GM23248 (cell line): ENCODE data around the gene TSPAN9. TPM values are rescaled to one million over a fixed set of nuclear protein-coding genes. Genes with fewer than 3 reads are reported as not detected.
A peak's percentile ranks its signal among the peaks of the same experiment; 100 is the strongest.

Experiments used
- DNase-seq: peaks from one replicate; pipeline ENCODE4 v3.0.0-alpha.2; 2015
- H2AFZ ChIP-seq: fragments of 200-600 bp; sonication (generic); 2 replicates; pipeline ENCODE4 v1.6.1; 2016; ENCODE audit warnings: antibody characterized with exemption
- H3F3A ChIP-seq: fragments of 200-600 bp; sonication (generic); 2 replicates; pipeline ENCODE4 v1.6.1; 2016; ENCODE audit warnings: mild to moderate bottlenecking, antibody characterized with exemption, mixed run types; ENCODE audit not compliant: insufficient read depth
- H3K27ac ChIP-seq: fragments of 200-600 bp; sonication (generic); 2 replicates; pipeline ENCODE4 v1.5.1; 2016; ENCODE audit warnings: mild to moderate bottlenecking
- H3K27me3 ChIP-seq: fragments of 200-600 bp; sonication (generic); replicated peaks from 2 replicates; pipeline ENCODE4 v1.6.1; 2016; ENCODE audit warnings: mild to moderate bottlenecking; ENCODE audit not compliant: insufficient read depth
- H3K36me3 ChIP-seq: fragments of 200-600 bp; sonication (generic); 2 replicates; pipeline ENCODE4 v1.6.1; 2016; ENCODE audit warnings: low read depth, mild to moderate bottlenecking
- H3K4me1 ChIP-seq: fragments of 200-600 bp; sonication (generic); 2 replicates; pipeline ENCODE4 v1.6.1; 2016; ENCODE audit warnings: mild to moderate bottlenecking; ENCODE audit not compliant: insufficient read depth
- H3K4me2 ChIP-seq: fragments of 200-600 bp; sonication (generic); one replicate; pipeline ENCODE4 v1.6.1; 2016; ENCODE audit warnings: mild to moderate bottlenecking; ENCODE audit not compliant: unreplicated experiment
- H3K4me3 ChIP-seq: fragments of 200-600 bp; sonication (generic); 2 replicates; pipeline ENCODE4 v1.5.1; 2016; ENCODE audit warnings: mild to moderate bottlenecking
- H3K79me2 ChIP-seq: fragments of 200-600 bp; sonication (generic); 2 replicates; pipeline ENCODE4 v1.6.1; 2016; ENCODE audit warnings: mild to moderate bottlenecking; ENCODE audit not compliant: insufficient read depth
- H3K9ac ChIP-seq: fragments of 200-600 bp; sonication (generic); 2 replicates; pipeline ENCODE4 v1.6.1; 2016; ENCODE audit warnings: mild to moderate bottlenecking
- H3K9me2 ChIP-seq: fragments of 200-600 bp; sonication (generic); 2 replicates; pipeline ENCODE4 v1.6.1; 2016; ENCODE audit warnings: mixed run types, mild to moderate bottlenecking, moderate library complexity; ENCODE audit not compliant: insufficient read depth
- H3K9me3 ChIP-seq: fragments of 200-600 bp; sonication (generic); one replicate; pipeline ENCODE4 v1.6.1; 2017; ENCODE audit warnings: low read depth
- H4K20me1 ChIP-seq: fragments of 200-600 bp; sonication (generic); 2 replicates; pipeline ENCODE4 v1.6.0; 2016; ENCODE audit not compliant: insufficient read depth
- EZH2 ChIP-seq: fragments of 200-600 bp; sonication (generic); IDR thresholded peaks from 2 replicates; pipeline ENCODE4 v1.6.1; 2018; ENCODE audit warnings: antibody characterized with exemption, mild to moderate bottlenecking; ENCODE audit not compliant: insufficient read depth, poor library complexity, severe bottlenecking
- EZH2phosphoT487 ChIP-seq: fragments of 200-600 bp; sonication (generic); IDR thresholded peaks from 2 replicates; pipeline ENCODE4 v1.6.1; 2018; ENCODE audit warnings: antibody characterized with exemption, moderate library complexity, mild to moderate bottlenecking, low read depth; ENCODE audit not compliant: insufficient read depth
- WGBS, 2 experiments: methylation state at CpG; one replicate each; pipeline ENCODE4 v1.1.6; 2015 to 2017; ENCODE audit warnings: low lambda C conversion rate in 2 of 2, low coverage in 1 of 2; ENCODE audit errors: missing lambda C conversion rate in 2 of 2; 5-methylcytosine and 5-hydroxymethylcytosine counted together
- in situ Hi-C: fragments of 300-500 bp; cut with MboI; formaldehyde crosslinking; loops from 2 replicates; pipeline ENCODE4 v1.15.0; 2020
- polyA plus RNA-seq: library from polyadenylated mRNA; unstranded; fragments of >200 nt; fragmentation: Nextera tagmentation; extraction: Ambion mirVana; gene quantifications from 2 replicates; pipeline ENCODE4 v1.2.1, GENCODE V29; 2016
- total RNA-seq: library from RNA; depleted of rRNA; stranded (reverse); fragments of >200 nt; shearing (Covaris generic); gene quantifications from 2 replicates; pipeline ENCODE4 v1.2.3, GENCODE V29; 2014

TSPAN9 gene
- total and polyA plus RNA-seq, 2 experiments from 2014 or later, result 9.5 to 14.4 TPM

DNA sequence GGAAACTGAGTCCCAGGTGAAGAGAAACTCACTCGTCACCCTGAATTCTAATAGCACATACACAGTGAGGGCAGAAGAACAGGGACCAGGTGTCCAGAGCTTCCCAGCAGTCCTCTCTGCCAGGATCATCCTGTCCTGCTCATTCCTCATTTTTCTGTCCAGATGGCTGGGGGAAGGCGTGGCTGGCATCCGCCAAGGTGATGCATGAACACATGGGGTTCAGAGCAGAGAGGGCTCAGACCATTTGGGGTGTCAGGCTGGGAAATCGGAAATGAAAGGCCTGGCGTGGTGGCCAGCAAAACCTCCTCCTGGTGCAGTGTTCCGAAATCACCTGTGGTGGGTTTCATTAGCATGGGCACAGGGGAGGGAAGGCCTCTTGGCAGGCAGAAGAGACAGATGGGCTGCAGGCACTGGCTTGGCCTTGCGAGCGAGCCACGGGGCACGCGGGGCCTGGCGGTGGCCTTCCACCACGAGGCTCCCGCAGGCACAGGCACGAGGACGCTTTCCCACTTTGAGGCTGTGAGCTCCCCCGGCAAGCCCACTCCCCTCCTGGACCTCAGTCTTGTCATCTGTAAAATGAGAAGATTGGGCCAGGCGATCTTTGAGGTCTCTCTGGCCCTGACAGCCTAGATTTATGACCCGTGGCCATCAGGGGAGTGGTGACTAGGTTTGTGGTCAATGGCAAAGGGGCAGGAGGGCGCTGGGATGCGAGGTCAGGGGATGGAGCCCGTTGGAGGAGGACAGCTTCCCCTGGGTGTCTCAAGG, 68.5 kb downstream of the TSPAN9 start:
- Histone ChIP-seq H3K27me3 (no peaks in the 10 kb centered on the region), H3K4me3 (no peak overlapping the region), H3F3A (no peaks in the 10 kb centered on the region), H3K79me2 (no peaks in the 10 kb centered on the region), H3K9me2 (no peaks in the 10 kb centered on the region), H2AFZ (no peak overlapping the region), H3K4me1 (peaks cover 11% of the 10 kb centered on the region), H3K9me3 (no peaks in the 10 kb centered on the region), H4K20me1 (no peaks in the 10 kb centered on the region), H3K9ac (no peak overlapping the region), H3K36me3 (no peaks in the 10 kb centered on the region), H3K4me2 (no peak overlapping the region), H3K27ac (no peak overlapping the region)
- TF ChIP-seq EZH2phosphoT487 (no peak), EZH2 (no peak)
- no peak for DNase-seq
- in situ Hi-C loops, result no loop called here
- 86% methylated on average over 22 of the region's 22 CpGs for WGBS, 2 experiments

DNA sequence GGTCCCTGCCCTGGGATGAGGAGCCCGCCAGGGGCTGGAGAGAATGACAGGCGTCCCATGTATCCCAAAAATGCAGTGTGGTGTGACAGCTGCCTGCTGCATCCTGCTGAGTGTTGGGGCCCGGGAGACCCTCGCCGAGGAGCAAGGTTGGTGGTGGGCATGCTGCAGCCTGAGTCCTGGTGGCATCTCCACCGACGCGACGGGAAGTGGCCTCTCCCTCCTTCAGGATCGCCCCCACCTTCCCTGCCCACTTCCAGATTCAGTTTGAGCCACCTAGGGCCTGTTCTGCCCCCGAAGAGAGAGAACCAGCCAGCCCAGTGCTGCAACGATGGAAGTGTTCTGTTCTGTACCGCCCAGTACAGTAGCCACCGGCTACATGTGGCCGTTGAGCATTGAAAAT, 70.1 kb downstream of the TSPAN9 start:
- no peaks in the 10 kb centered on the region for H3K9me3 ChIP-seq
- in situ Hi-C loops, result no loop called here
- no peak overlapping the region for H3K4me3 ChIP-seq
- no peak overlapping the region for H2AFZ ChIP-seq
- H3K9me2 ChIP-seq, result no peaks in the 10 kb centered on the region
- no peak for DNase-seq
- TF ChIP-seq EZH2 (no peak), EZH2phosphoT487 (no peak)
- no peaks in the 10 kb centered on the region for H3K36me3 ChIP-seq
- H3K27ac ChIP-seq, result no peak overlapping the region
- no peaks in the 10 kb centered on the region for H3K27me3 ChIP-seq
- H3K4me2 ChIP-seq, result no peak overlapping the region
- WGBS, 2 experiments, result 92 to 96% methylated on average over 12 to 15 of the region's 15 CpGs
- no peak overlapping the region for H3K9ac ChIP-seq
- peaks cover 27% of the 10 kb centered on the region for H3K4me1 ChIP-seq
- no peaks in the 10 kb centered on the region for H3K79me2 ChIP-seq
- no peaks in the 10 kb centered on the region for H4K20me1 ChIP-seq
- H3F3A ChIP-seq, result no peaks in the 10 kb centered on the region

DNA sequence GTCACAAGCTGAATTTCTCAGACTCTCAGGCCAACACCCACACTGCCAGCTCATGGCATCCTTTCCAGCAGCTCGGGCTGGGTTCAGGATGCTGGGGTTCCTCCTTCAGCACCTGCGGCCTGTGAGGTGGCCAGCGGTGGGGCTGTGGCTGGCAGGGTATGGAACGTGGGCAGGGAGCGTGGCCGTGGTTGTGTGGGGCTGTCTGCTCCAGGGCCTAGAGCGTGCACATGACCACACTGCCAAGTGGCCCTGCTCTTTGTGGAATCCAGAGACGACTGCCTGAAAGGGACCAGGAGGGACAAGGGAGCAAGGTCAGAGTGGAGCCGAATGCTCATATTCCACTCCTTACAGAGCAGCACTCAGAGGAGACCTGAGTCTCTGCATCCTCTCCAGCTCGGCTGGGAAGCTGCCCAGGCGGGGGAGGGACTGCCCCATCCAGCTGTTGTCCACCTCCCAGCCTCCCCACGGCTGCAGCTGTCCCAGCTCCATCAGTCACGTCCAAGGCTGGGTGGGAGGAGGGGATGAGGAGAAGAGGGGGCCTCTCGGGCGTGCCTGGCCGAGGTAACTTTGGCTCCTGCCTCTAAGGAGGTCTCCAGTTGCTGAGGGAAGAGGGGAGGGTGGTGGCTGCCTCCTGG, 71.3 kb downstream of the TSPAN9 start:
- no peaks in the 10 kb centered on the region for H3K27me3 ChIP-seq
- WGBS, 2 experiments, result 89 to 90% methylated on average over 15 to 16 of the region's 16 CpGs
- peaks cover 27% of the 10 kb centered on the region for H3K4me1 ChIP-seq
- in situ Hi-C loops, result no loop called here
- no peaks in the 10 kb centered on the region for H3K9me2 ChIP-seq
- no peak for DNase-seq
- H4K20me1 ChIP-seq, result no peaks in the 10 kb centered on the region
- no peak overlapping the region for H3K4me3 ChIP-seq
- no peaks in the 10 kb centered on the region for H3K36me3 ChIP-seq
- no peak overlapping the region for H3K9ac ChIP-seq
- no peak overlapping the region for H2AFZ ChIP-seq
- no peaks in the 10 kb centered on the region for H3F3A ChIP-seq
- H3K9me3 ChIP-seq, result no peaks in the 10 kb centered on the region
- H3K27ac ChIP-seq, result no peak overlapping the region
- no peaks in the 10 kb centered on the region for H3K79me2 ChIP-seq
- no peak for TF ChIP-seq EZH2
- no peak for TF ChIP-seq EZH2phosphoT487
- no peak overlapping the region for H3K4me2 ChIP-seq

DNA sequence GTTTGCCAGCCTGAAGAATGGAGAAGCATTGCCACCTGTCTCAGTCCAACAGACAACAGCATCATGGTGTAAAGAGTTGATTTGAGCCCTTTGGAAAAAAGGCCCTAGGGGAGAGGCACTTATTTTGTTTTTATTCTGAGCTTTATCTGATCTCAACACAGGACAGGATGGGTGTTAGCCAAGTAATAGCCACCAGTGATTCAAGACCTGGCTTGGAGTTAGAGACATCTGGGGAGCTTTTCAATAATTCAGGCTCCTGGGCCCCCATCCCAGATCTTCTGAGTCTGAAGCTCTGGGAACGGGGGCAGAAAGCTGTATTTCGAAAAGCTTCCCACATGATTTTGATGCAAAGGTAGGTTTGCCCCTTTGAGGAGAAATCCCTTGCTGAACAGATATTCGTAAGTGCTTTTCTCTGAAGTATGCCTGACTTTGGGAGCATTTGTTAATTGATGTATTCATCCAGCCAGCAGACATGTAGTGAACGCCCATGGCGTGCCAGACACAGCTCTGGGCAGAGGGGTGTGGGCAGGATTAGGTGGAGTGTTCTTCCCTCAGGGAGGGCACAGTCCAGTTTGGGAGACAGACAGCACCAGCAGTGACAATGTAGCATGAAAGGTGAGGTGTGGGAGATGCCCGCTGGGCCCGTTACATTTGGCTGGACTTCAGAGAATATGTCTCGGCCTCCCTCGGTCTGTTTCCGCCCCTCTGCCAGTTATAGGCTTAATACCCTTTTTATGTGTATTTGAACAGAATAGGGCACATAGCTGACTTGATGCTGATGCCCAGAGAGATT, 72.5 kb downstream of the TSPAN9 start:
- WGBS, 2 experiments, result 63 to 67% methylated on average over 10 of the region's 10 CpGs
- no peak for TF ChIP-seq EZH2
- no peak for TF ChIP-seq EZH2phosphoT487
- H3K9ac ChIP-seq, result no peak overlapping the region
- no peaks in the 10 kb centered on the region for H3F3A ChIP-seq
- no peaks in the 10 kb centered on the region for H3K27me3 ChIP-seq
- no peaks in the 10 kb centered on the region for H3K79me2 ChIP-seq
- peak; percentile 43 for DNase-seq
- no peaks in the 10 kb centered on the region for H3K36me3 ChIP-seq
- H3K4me3 ChIP-seq, result no peak overlapping the region
- H3K4me1 ChIP-seq, result peaks cover 27% of the 10 kb centered on the region
- in situ Hi-C loops, result no loop called here
- H3K9me3 ChIP-seq, result no peaks in the 10 kb centered on the region
- H3K4me2 ChIP-seq, result no peak overlapping the region
- H4K20me1 ChIP-seq, result no peaks in the 10 kb centered on the region
- no peak overlapping the region for H3K27ac ChIP-seq
- no peaks in the 10 kb centered on the region for H3K9me2 ChIP-seq
- H2AFZ ChIP-seq, result no peak overlapping the region
